Fibroblast of lung (primary cell): ENCODE measurements around the gene DNAH14.

Experiments used
- CTCF ChIP-seq, 2 donors: IDR thresholded peaks in 1 of 2; conservative IDR thresholded peaks in 1 of 2; 1 replicate in 1 of 2; 2 replicates in 1 of 2; pipeline ENCODE4 v1.5.1; 2011 to 2012; ENCODE audit warnings: low read length in 2 of 2, control low read depth in 1 of 2, inconsistent platforms in 1 of 2, low read depth in 1 of 2, mild to moderate bottlenecking in 1 of 2
- EZH2 ChIP-seq: IDR thresholded peaks from 2 replicates; pipeline ENCODE4 v1.5.1; 2012; ENCODE audit warnings: low read length, control low read depth, mild to moderate bottlenecking; ENCODE audit errors: missing control alignments

DNA sequence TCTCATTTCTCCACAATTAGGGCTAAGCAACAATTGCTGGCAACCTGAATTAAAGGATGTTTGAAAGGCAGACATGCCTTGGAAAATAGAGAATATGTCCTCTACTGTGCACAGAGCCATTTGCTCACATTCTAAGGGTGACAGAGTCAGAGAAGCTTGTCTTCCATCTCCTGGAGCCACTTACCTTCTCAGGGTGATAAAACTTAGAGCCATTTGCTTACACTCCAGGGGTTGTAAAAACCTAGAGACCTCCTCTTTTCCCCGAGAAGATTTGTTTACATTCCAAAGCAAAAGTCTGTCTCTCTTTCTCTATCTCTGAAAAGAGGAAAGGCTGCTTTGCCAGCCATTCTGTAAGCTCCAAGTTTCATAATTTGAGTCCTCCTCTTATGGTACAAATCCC lies 437.1 kb downstream of the DNAH14 start:
- TF ChIP-seq CTCF (conservative IDR thresholded peaks at IDR 0.05 in 1 of 2, IDR thresholded peaks at IDR 0.05 in 1 of 2; ENCODE audit: low read depth in 1 of 2, low read length in 2 of 2): no peak
- no peak for TF ChIP-seq EZH2
